ENCODE measurements around the gene BROX.
"Not testable (repeated sequence)": the region's sequence is repeated elsewhere in the genome, so short reads cannot be mapped to it uniquely, and the experiment has no call there.

GRCh38 chr1:222669107-222669506 is 43.3 kb upstream of the BROX start:
- TF ChIP-seq CTCF (IDR thresholded peaks at IDR 0.05); POLR2AphosphoS5 (IDR thresholded peaks at IDR 0.05; ENCODE audit: low read depth, low read length); SIN3A (IDR thresholded peaks at IDR 0.05; ENCODE audit: borderline replicate concordance, insufficient read depth, low read depth, low read length); TCF7L2 (IDR thresholded peaks at IDR 0.05; ENCODE audit: low read depth, low read length): not testable (repeated sequence)
